ENCODE data around the gene NUTM2G.
"Not testable (repeated sequence)": the region's sequence is repeated elsewhere in the genome, so short reads cannot be mapped to it uniquely, and the experiment has no call there.

The NUTM2G gene

GRCh38 chr9:96928543-96928942 lies at the start of gene NUTM2G:
Gene NUTM2G, plus strand, starts transcription at chr9:96928843. Its CDS starts 182 bp downstream, at chr9:96929025.
- not testable (repeated sequence) for DNase-seq (ENCODE audit: low spot score)

GRCh38 chr9:96883922-96884321 lies 44.7 kb upstream of the NUTM2G start:
- no peak for DNase-seq (ENCODE audit: low spot score)

GRCh38 chr9:96884443-96884842 lies 44.2 kb upstream of the NUTM2G start:
- no peak for DNase-seq (ENCODE audit: low spot score)

- no peak for DNase-seq (ENCODE audit: low spot score)
Measured at GRCh38 chr9:96885424-96885823, 43.2 kb upstream of the NUTM2G start.

GRCh38 chr9:96888591-96888990 lies 40.1 kb upstream of the NUTM2G start:
- DNase-seq (ENCODE audit: low spot score): no peak

GRCh38 chr9:96892131-96892530 lies 36.5 kb upstream of the NUTM2G start:
- no peak for DNase-seq (ENCODE audit: low spot score)

GRCh38 chr9:96900010-96900409 lies 28.6 kb upstream of the NUTM2G start:
- not testable (repeated sequence) for DNase-seq (ENCODE audit: low spot score)

GRCh38 chr9:96904947-96905722 lies 23.5 kb upstream of the NUTM2G start:
- not testable (repeated sequence) for DNase-seq (ENCODE audit: low spot score)

- not testable (repeated sequence) for DNase-seq (ENCODE audit: low spot score)
Measured at GRCh38 chr9:96908479-96908878, 20.2 kb upstream of the NUTM2G start.

- not testable (repeated sequence) for DNase-seq (ENCODE audit: low spot score)
Measured at GRCh38 chr9:96915539-96915938, 13.1 kb upstream of the NUTM2G start.

- not testable (repeated sequence) for DNase-seq (ENCODE audit: low spot score)
Measured at GRCh38 chr9:96916531-96916930, 12.1 kb upstream of the NUTM2G start.

- not testable (repeated sequence) for DNase-seq (ENCODE audit: low spot score)
Measured at GRCh38 chr9:96918550-96918949, 10.1 kb upstream of the NUTM2G start.

- DNase-seq (ENCODE audit: low spot score): not testable (repeated sequence)
Measured at GRCh38 chr9:96920803-96921202, 7.8 kb upstream of the NUTM2G start.

GRCh38 chr9:96925587-96925986 lies 3.1 kb upstream of the NUTM2G start:
- DNase-seq (ENCODE audit: low spot score): not testable (repeated sequence)

- not testable (repeated sequence) for DNase-seq (ENCODE audit: low spot score)
Measured at GRCh38 chr9:96931665-96932064, 3.0 kb downstream of the NUTM2G start.

GRCh38 chr9:96934097-96934496 lies 5.5 kb downstream of the NUTM2G start:
- DNase-seq (ENCODE audit: low spot score): not testable (repeated sequence)

- DNase-seq (ENCODE audit: low spot score): not testable (repeated sequence)
Measured at GRCh38 chr9:96934706-96935105, 6.1 kb downstream of the NUTM2G start.

- DNase-seq (ENCODE audit: low spot score): not testable (repeated sequence)
Measured at GRCh38 chr9:96935401-96935800, 6.8 kb downstream of the NUTM2G start.

GRCh38 chr9:96937442-96937841 lies 8.8 kb downstream of the NUTM2G start:
- not testable (repeated sequence) for DNase-seq (ENCODE audit: low spot score)

GRCh38 chr9:96938957-96939665 lies 10.5 kb downstream of the NUTM2G start:
- not testable (repeated sequence) for DNase-seq (ENCODE audit: low spot score)

GRCh38 chr9:96940982-96941381 lies 12.3 kb downstream of the NUTM2G start:
- DNase-seq (ENCODE audit: low spot score): not testable (repeated sequence)

GRCh38 chr9:96941628-96942027 lies 13.0 kb downstream of the NUTM2G start:
- DNase-seq (ENCODE audit: low spot score): not testable (repeated sequence)

GRCh38 chr9:96942181-96942580 lies 13.5 kb downstream of the NUTM2G start:
- DNase-seq (ENCODE audit: low spot score): not testable (repeated sequence)
